OCI-M2 (cell line): ENCODE measurements around the gene IFT27.
"Not testable (repeated sequence)": the region's sequence is repeated elsewhere in the genome, so short reads cannot be mapped to it uniquely, and the experiment has no call there.

Source experiments
- DNase-seq: peaks from one replicate; lab custom pipeline; 2025; ENCODE audit not compliant: unreplicated experiment; lab: John Stamatoyannopoulos, UW

The IFT27 gene

DNA sequence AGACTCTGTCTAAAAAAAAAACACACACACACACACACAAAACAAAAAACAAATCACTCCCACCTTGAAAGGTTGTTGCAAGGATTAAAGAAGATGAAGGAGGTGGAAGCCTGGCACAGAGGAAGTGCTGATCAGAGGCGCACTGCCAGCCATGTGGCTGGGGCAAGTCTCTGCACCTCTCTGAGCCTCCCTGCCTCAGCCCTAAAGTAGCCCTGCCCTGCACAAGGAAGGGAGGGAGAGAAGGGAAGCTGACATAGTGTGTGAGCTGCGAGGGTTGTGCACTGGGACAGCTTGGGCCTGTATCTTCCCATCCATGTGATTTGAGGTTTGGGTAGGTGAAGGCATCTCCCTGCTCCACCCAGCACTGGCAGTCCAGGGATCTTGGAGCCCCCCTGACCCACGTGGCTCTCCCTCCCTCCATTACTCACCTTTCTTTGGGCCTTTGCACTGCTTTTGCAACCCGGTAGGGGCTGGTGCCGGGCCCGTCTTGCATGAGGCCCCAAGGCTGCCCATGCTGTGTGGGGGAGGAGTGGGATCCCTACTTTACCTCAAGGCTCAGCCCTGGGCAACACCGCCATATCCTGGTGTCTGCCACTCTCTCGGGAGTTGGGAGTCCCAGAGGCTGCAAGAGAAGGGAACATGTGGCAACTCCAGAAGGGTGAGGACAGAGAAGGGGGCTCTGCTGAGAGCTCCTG, 30.5 kb downstream of the IFT27 start:
- no peak for DNase-seq

DNA sequence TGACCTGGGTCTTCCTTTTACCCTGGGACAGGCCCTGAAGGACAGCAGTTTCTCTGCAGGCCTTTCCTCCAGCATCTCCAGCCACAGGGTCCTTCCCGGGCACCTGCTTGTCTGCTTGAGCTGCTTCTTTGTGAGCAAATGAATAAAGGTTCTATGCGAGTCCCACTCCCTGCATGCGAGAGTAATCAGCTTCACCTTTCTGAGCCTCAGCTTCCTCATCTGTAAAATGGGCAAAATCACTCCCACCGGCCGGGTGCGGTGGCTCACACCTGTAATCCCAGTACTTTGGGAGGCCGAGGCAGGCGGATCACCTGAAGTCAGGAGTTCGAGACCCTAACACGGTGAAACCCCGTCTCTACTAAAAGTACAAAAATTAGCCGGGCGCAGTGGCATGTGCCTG, 31.1 kb downstream of the IFT27 start:
- no peak for DNase-seq

DNA sequence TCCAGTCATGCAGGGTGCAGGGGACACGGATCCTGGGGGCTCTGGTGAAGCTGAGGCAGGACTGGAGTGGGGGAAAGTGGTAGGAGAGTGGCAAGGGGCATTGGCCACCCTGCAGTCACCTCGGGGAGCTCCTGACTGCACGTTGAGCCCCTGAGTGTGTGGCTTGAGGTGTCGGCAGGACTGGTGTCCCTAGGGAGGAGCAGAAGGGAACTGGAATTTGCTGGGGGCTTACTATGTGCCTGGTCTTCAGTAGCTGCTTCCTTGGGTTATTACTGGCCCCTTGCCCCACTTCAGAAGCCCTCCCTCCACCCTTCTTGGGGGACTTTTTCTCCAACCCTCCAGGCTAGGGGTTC, 31.5 kb downstream of the IFT27 start:
- DNase-seq: no peak

DNA sequence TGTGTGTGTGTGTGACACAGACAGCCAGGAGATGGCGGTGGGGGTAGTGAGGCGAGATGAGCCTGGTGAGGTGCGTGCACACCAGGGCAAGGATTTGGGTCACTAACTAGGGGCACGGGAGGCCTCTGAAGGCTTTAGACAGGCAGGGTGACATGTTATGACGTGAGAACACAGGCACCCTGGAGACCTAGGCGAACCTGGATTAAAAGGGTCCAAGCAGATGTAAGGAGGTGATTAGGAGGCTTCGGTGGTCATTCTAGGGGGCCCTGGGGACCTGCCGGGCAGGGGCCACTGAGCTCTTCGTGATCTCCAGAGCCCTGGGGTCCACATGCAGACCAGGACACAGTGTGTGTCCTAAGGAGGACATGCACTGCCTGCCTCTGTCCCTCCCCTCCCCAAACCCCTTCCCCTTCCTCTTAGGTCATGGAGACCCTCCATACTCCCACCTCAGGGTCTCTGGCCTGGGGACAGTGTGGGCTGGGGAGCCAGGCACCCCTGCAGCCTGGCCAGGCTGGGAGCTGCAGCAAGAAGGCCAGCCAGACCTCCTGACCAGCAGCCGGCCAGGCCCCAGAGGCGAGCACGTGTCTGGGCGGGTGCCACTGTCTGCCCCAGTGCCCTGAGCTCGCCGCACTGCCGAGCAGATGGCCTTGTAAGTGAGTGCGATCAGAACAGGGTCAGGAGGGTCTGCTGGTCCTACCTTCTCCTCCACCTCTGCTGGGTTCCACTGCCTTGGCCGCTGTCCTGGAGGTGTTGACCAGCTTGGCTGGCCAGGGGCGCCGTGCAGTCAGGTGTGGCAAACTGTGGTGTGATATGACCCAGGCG, 32.1 kb downstream of the IFT27 start:
- no peak for DNase-seq

- no peak for DNase-seq
These were observed 32.9 kb downstream of the IFT27 start for GRCh38 chr22:36743011-36743410.

- DNase-seq: no peak
These were observed 34.0 kb downstream of the IFT27 start for GRCh38 chr22:36741968-36742367.

GRCh38 chr22:36741204-36741793, 34.6 kb downstream of the IFT27 start:
- no peak for DNase-seq

DNA sequence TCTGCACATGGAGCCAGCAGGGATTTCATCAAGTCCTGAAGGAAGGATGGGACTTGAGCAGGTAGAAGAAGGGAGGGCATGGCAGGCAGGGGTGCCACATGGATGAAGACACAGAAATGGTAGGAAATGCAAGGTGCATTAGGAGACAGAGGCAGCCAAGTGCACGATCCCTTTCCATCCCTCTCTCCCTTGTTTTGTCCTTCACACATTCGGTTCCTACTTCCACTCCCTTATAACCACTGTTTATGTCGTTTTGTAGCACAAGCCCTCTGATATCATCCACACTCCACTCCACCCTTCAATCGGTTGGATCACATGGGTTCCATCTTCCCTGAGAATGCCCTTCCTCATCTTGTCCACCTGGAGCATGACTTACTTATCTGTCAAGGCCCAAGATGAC, 35.2 kb downstream of the IFT27 start:
- DNase-seq: no peak

GRCh38 chr22:36739185-36739584, 36.7 kb downstream of the IFT27 start:
- no peak for DNase-seq

- DNase-seq: no peak
These were observed 37.4 kb downstream of the IFT27 start for GRCh38 chr22:36738416-36739020.

- no peak for DNase-seq
These were observed 38.1 kb downstream of the IFT27 start for GRCh38 chr22:36737776-36738175.

DNA sequence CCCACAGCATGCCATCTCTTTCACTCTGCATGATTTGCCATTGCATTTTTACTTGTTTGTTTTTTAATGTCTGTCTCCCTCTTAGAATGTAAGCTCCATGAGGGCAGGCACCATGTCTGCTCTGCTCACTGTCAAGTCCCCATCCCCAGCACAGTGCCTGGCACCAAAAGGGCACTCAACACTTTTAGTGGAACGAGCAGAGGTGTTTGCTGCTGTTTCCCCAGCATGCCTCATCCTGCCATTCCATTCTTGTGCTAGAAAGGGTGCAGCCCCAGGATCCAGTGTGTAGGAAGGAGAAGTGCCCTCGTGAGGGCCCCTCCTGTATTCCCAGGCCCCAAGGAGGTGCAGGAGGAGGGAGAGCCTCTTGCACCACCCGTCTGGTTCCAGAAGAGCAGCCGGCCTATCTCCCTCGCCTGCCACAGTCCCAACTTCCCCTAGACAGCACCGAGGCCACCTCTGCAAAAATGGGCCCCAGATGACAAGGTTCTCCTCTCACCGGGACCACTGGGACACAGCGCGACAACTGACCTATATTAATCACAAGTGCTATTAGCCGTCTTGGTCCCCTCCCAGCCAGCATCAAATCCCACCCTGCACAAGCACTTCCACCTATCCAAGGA, 39.1 kb downstream of the IFT27 start:
- DNase-seq: no peak

DNA sequence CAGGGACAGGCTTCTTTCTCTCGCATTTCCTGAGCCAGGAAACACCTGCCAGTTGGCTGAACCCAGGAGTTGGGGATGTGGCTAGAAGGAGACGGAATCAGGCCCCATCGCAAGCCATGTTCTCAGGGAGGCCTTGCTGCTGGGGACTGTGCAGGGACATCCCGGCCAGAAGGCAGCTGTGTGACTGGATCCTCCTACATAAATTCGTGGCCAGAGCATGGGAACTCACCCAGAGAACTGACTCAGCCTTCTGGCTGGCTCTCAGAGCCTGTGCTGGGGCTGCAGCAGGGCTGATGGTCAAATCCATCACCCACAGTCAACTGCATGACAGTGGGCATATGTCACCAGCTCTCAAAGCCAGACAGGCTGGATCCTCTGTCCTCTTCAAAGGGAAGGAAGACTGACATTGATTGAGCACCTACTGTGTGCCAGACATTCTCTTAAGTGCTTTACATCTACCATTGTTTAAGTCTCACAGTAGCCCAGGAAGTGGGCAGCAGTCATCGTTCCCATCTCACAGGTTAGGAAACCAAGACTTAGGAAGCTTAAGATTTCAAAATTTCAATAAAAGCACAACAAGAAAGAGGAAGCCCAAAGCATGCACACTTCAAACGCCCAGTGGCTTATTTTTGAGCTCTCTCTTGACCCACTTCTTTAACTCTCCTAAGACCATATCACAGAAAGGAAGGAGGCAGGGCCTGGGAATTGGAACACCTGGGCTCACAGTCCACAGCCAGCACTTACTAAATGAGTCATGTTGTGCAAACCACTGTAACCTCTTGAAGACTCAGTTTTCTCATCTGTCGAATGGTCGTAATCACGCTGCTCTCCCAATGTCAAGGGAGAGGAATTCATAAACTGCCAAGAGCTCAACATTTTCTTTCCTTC, 41.5 kb downstream of the IFT27 start:
- DNase-seq: no peak

GRCh38 chr22:36733271-36733670, 42.6 kb downstream of the IFT27 start:
- DNase-seq: no peak

DNA sequence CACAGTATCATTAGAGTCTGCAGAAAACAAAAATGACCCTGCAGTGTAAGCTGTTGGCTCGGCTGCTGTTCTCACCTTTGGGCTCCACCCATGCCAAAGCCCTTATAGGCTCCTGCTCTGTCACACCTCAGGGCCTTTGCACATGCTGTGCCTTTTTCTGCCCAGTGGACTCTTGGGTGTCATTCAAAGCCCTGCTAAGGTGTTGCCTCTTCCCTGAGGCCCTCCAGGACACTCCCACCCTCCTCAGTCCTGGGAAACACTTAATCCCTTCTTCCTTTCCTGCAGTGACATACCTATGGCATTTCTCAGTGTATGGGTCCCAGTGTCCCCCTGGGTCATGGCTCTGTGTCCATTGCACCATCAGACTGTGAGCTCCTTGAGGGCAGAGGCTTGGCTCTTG, 43.3 kb downstream of the IFT27 start:
- no peak for DNase-seq

GRCh38 chr22:36731916-36732315, 44.0 kb downstream of the IFT27 start:
- DNase-seq: no peak

DNA sequence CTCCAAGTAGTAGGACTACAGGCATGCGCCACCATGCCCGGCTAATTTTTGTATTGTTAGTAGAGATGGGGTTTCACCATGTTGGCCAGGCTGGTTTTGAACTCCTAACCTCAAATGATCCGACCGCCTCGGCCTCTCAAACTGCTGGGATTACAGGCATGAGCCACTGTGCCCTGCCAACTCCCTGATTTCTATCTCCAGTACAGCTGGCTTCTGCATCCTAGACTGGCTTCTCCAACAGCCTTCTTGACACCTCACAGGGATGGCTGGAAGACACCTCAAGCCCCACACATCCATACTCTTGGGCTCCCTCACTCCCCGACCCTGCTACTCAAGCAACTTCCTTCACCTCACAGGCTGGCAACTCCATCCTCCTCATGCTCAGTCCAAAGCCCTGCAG, 44.6 kb downstream of the IFT27 start:
- not testable (repeated sequence) for DNase-seq

GRCh38 chr22:36730176-36730858, 45.6 kb downstream of the IFT27 start:
- no peak for DNase-seq

DNA sequence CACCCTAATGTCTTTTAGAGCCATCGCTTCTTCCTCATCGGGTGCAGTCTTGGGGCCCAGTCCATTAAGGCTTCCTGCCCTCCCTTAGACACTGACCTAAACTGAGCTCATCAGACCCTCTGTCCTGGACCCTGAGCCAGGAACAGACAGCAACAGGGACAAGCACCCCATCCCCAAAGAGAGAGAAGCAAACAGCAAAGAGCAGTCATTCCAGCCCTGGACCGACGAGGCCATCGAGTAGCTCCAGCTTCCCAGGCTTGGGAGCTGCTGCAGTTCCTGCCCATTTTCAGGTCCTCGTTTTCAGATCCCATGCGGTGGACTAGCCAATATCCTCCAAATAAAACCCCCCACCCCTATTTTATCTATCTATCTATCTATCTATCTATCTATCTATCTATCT, 46.6 kb downstream of the IFT27 start:
- DNase-seq: no peak

- DNase-seq: no peak
These were observed 47.4 kb downstream of the IFT27 start for GRCh38 chr22:36728505-36728904.
